Hepatocyte (in vitro differentiated cells): ENCODE measurements around the gene OAF. TPM values are rescaled to one million over a fixed set of nuclear protein-coding genes. Genes with fewer than 3 reads are reported as not detected.

Experiments
- DNase-seq: peaks from one replicate; pipeline ENCODE4 v3.0.0-alpha.2; 2016; ENCODE audit warnings: low spot score
- H2AFZ ChIP-seq: fragments of 200-600 bp; sonication (generic); 2 replicates; pipeline ENCODE4 v1.6.0; 2016; ENCODE audit warnings: antibody characterized with exemption, mild to moderate bottlenecking
- H3K27ac ChIP-seq: fragments of 200-600 bp; sonication (generic); 2 replicates; pipeline ENCODE4 v1.5.1; 2016; ENCODE audit warnings: mild to moderate bottlenecking
- H3K27me3 ChIP-seq: fragments of 200-600 bp; sonication (generic); 2 replicates; pipeline ENCODE4 v1.6.1; 2016
- H3K36me3 ChIP-seq: fragments of 200-600 bp; sonication (generic); replicated peaks from 2 replicates; pipeline ENCODE4 v1.5.1; 2016; ENCODE audit warnings: low read depth; ENCODE audit not compliant: insufficient read depth
- H3K4me1 ChIP-seq: fragments of 200-600 bp; sonication (generic); 2 replicates; pipeline ENCODE4 v1.5.1; 2016; ENCODE audit warnings: mild to moderate bottlenecking, moderate library complexity; ENCODE audit not compliant: insufficient read depth
- H3K4me2 ChIP-seq: fragments of 200-600 bp; sonication (generic); 2 replicates; pipeline ENCODE4 v1.6.0; 2016
- H3K4me3 ChIP-seq: fragments of 200-600 bp; sonication (generic); 2 replicates; pipeline ENCODE4 v1.5.1; 2016; ENCODE audit warnings: mild to moderate bottlenecking
- H3K79me2 ChIP-seq: fragments of 200-600 bp; sonication (generic); 2 replicates; pipeline ENCODE4 v1.6.0; 2017; ENCODE audit warnings: mild to moderate bottlenecking
- H3K9me2 ChIP-seq: fragments of 200-600 bp; sonication (generic); replicated peaks from 2 replicates; pipeline ENCODE4 v1.6.0; 2017; ENCODE audit warnings: mild to moderate bottlenecking; ENCODE audit not compliant: insufficient read depth
- H3K9me3 ChIP-seq: fragments of 200-600 bp; sonication (generic); 2 replicates; pipeline ENCODE4 v1.5.1; 2016; ENCODE audit warnings: low read depth, mild to moderate bottlenecking
- H4K20me1 ChIP-seq: fragments of 200-600 bp; sonication (generic); 2 replicates; pipeline ENCODE4 v1.6.0; 2016; ENCODE audit warnings: mild to moderate bottlenecking; ENCODE audit not compliant: insufficient read depth, poor library complexity, severe bottlenecking
- CTCF ChIP-seq: fragments of 200-600 bp; sonication (generic); IDR thresholded peaks from 2 replicates; pipeline ENCODE4 v1.5.1; 2016; ENCODE audit warnings: antibody characterized with exemption, mild to moderate bottlenecking; ENCODE audit not compliant: poor library complexity
- EZH2 ChIP-seq: fragments of 200-600 bp; sonication (generic); IDR thresholded peaks from 2 replicates; pipeline ENCODE4 v1.6.1; 2016; ENCODE audit warnings: antibody characterized with exemption, mild to moderate bottlenecking, borderline replicate concordance
- EZH2phosphoT487 ChIP-seq: fragments of 200-600 bp; sonication (generic); IDR thresholded peaks from one replicate; pipeline ENCODE4 v1.6.1; 2018; ENCODE audit warnings: antibody characterized with exemption, mild to moderate bottlenecking, low read depth, moderate library complexity; ENCODE audit not compliant: unreplicated experiment, severe bottlenecking
- WGBS: methylation state at CpG from one replicate; pipeline ENCODE4 v1.1.6; 2016; ENCODE audit warnings: low lambda C conversion rate; ENCODE audit errors: missing lambda C conversion rate; 5-methylcytosine and 5-hydroxymethylcytosine counted together
- polyA plus RNA-seq: library from polyadenylated mRNA; unstranded; fragments of >200 nt; fragmentation: Nextera tagmentation; extraction: Ambion mirVana; gene quantifications from 2 replicates; pipeline ENCODE4 v1.2.1, GENCODE V29; 2016
- total RNA-seq: library from RNA; depleted of rRNA; stranded (reverse); fragments of >200 nt; gene quantifications from 2 replicates; pipeline ENCODE4 v1.2.3, GENCODE V29; 2014

Gene OAF
- total and polyA plus RNA-seq, 2 experiments from 2014 or later, result 63.9 to 102 TPM

GRCh38 chr11:120182790-120183491 lies 27.9 kb upstream of the OAF start:
- 87% methylated on average over 5 of the region's 5 CpGs for WGBS
- H2AFZ ChIP-seq, result no peak overlapping the region
- no peaks in the 10 kb centered on the region for H3K9me2 ChIP-seq
- TF ChIP-seq EZH2, result no peak
- TF ChIP-seq EZH2phosphoT487, result no peak
- peak; percentile 43 for TF ChIP-seq CTCF
- H3K36me3 ChIP-seq, result no peaks in the 10 kb centered on the region
- peak overlapping the region; percentile 61 for H3K4me2 ChIP-seq
- H4K20me1 ChIP-seq, result no peaks in the 10 kb centered on the region
- H3K9me3 ChIP-seq, result no peaks in the 10 kb centered on the region
- peaks cover 65% of the 10 kb centered on the region for H3K4me1 ChIP-seq
- no peaks in the 10 kb centered on the region for H3K27me3 ChIP-seq
- no peaks in the 10 kb centered on the region for H3K79me2 ChIP-seq
- DNase-seq, result peak; percentile 64
- H3K4me3 ChIP-seq, result no peak overlapping the region
- H3K27ac ChIP-seq, result peak overlapping the region; percentile 32

GRCh38 chr11:120183701-120184141 lies 27.1 kb upstream of the OAF start:
- H3K36me3 ChIP-seq, result no peaks in the 10 kb centered on the region
- no peak for DNase-seq
- peaks cover 70% of the 10 kb centered on the region for H3K4me1 ChIP-seq
- no peaks in the 10 kb centered on the region for H3K9me2 ChIP-seq
- 83% methylated on average over 7 of the region's 7 CpGs for WGBS
- H3K27ac ChIP-seq, result peak overlapping the region; percentile 98
- H3K79me2 ChIP-seq, result no peaks in the 10 kb centered on the region
- H3K27me3 ChIP-seq, result no peaks in the 10 kb centered on the region
- no peaks in the 10 kb centered on the region for H4K20me1 ChIP-seq
- TF ChIP-seq EZH2phosphoT487, result no peak
- TF ChIP-seq EZH2, result no peak
- no peak for TF ChIP-seq CTCF
- no peak overlapping the region for H3K4me3 ChIP-seq
- no peak overlapping the region for H2AFZ ChIP-seq
- peak overlapping the region; percentile 61 for H3K4me2 ChIP-seq
- H3K9me3 ChIP-seq, result no peaks in the 10 kb centered on the region

DNA sequence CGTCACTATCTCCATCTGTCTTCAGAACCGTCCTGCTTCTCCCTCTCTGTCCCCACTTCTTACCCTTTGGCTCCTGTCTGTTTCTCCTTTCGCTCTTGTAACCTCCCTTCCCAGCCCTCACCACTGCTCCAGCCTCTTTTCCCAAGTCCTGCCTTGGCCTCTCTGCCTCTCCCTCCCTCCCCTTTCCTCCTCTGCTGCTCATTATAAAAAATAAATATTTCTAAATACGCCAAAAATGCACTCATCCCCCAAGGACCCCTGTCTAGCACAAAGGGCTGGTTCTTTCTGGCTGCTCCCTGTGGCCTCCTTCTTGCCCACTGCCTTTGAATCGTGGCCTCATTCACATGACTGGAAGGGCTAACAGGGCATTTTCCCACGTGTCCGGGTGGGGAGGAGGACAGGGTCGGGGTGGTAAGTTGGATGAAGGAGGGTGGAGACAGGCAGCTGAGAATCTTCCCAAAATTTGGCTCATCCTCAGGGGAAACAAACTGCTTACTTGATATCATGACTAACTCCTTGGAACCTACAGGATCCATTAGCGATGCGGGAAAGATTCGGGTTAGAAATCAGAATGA lies 26.4 kb upstream of the OAF start:
- H3K79me2 ChIP-seq, result no peaks in the 10 kb centered on the region
- H3K4me1 ChIP-seq, result peaks cover 72% of the 10 kb centered on the region
- DNase-seq, result no peak
- peak overlapping the region; percentile 98 for H3K27ac ChIP-seq
- 75% methylated on average over 11 of the region's 11 CpGs for WGBS
- TF ChIP-seq EZH2phosphoT487 (no peak), CTCF (no peak)
- no peaks in the 10 kb centered on the region for H4K20me1 ChIP-seq
- H3K27me3 ChIP-seq, result no peaks in the 10 kb centered on the region
- H3K9me2 ChIP-seq, result no peaks in the 10 kb centered on the region
- no peaks in the 10 kb centered on the region for H3K9me3 ChIP-seq
- no peaks in the 10 kb centered on the region for H3K36me3 ChIP-seq
- no peak overlapping the region for H2AFZ ChIP-seq
- H3K4me3 ChIP-seq, result no peak overlapping the region
- H3K4me2 ChIP-seq, result peak overlapping the region; percentile 61
